HTR-8/SVneo (cell line): ENCODE data around the gene SLC24A4.
"Not testable (repeated sequence)": the region's sequence is repeated elsewhere in the genome, so short reads cannot be mapped to it uniquely, and the experiment has no call there.

Source experiments
- DNase-seq: peaks from one replicate; pipeline ENCODE4 v3.0.0; 2011; ENCODE audit warnings: low spot score, mixed read lengths; ENCODE audit not compliant: insufficient read length
- FAIRE-seq: peaks from 2 replicates; lab custom pipeline; 2011; peaks lifted over from hg19 to GRCh38; lab: Jason Lieb, UNC

The SLC24A4 gene

GRCh38 chr14:92398888-92399636 lies 76.1 kb downstream of the SLC24A4 start:
- FAIRE-seq: no peak
- DNase-seq: no peak

DNA sequence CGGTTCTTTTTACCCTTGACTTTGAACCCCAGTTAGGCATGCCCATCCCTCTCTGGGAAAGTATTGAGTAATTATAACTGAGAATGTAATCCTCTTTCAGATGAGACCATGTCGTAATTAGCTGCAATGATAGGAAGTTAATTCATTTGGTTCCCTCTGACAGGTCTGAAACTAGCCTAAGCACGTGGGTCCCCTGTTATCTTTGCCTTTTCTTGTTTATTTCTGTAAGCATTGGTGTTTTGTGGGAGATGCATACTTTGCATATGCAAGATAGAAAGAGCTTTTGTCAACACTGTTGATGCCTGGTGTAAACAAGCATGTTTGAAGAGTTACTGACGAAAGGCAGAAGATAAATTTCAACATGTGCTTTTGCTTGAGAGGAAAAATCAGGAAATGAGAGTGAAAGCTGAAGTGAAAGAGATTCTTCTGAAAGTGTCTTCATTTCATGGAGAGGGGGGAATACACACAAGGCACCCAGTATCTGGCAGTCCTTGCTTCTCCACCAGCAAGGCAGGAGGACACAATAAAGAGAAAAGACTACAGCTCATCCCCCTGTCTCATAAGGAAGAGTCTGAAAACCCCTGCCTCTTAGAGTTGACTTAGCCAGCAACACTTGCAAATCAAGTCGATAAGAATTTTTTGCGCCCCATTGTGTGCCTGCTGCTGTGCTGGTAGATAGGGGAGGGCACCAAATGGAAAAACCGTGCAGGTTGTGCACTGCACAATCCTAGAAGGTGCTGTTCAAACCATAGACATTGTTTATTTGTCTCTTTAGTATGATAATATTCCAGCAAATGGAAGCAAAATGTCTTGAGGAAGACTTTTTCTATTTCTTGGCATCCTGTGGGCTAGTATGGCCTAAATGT lies 77.8 kb downstream of the SLC24A4 start:
- DNase-seq (no peak), FAIRE-seq (no peak)

DNA sequence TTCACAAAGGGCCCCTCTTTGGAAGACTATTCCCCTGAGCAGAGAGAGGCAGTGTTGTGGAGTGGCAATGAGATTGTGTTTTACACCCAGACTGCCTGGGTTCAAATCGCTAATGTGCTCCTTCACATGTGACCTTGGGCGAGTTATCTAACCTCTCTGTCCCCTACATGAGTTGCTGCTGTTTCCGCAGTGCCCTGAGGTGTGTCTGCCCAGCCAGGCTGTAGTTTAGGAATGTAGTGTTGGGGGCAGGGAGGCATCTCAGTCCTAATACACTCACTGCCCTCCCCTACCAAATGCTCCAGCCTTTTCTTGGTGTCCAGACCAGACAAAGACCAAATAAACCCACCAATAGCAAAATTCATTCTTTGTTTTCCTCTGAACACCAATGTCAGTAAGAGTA lies 78.6 kb downstream of the SLC24A4 start:
- no peak for DNase-seq
- FAIRE-seq: peak; percentile 33

DNA sequence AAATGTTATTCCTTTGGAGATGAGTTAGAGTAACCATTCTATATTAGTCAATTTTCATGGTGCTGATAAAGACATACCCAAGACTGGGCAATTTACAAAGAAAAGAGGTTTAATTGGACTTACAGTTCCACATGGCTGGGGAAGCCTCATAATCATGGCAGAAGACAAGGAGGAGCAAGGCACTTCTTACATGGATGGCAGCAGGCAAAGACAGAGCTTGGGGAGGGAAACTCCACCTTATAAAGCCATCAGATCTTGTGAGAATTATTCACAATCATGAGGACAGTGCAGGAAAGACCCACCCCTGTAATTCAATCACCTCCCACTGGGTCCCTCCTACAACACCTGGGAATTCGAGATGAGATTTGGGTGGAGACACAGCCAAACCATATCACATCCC lies 79.5 kb downstream of the SLC24A4 start:
- not testable (repeated sequence) for DNase-seq, FAIRE-seq

GRCh38 chr14:92404018-92404417 lies 81.1 kb downstream of the SLC24A4 start:
- FAIRE-seq (no peak), DNase-seq (no peak)

- DNase-seq (no peak), FAIRE-seq (no peak)
These were observed 81.5 kb downstream of the SLC24A4 start for GRCh38 chr14:92404421-92404820.

GRCh38 chr14:92404938-92405337 lies 82.0 kb downstream of the SLC24A4 start:
- FAIRE-seq (no peak), DNase-seq (no peak)

GRCh38 chr14:92407410-92407809 lies 84.4 kb downstream of the SLC24A4 start:
- FAIRE-seq (no peak), DNase-seq (no peak)

- DNase-seq (no peak), FAIRE-seq (no peak)
These were observed 86.1 kb downstream of the SLC24A4 start for GRCh38 chr14:92409043-92409442.

DNA sequence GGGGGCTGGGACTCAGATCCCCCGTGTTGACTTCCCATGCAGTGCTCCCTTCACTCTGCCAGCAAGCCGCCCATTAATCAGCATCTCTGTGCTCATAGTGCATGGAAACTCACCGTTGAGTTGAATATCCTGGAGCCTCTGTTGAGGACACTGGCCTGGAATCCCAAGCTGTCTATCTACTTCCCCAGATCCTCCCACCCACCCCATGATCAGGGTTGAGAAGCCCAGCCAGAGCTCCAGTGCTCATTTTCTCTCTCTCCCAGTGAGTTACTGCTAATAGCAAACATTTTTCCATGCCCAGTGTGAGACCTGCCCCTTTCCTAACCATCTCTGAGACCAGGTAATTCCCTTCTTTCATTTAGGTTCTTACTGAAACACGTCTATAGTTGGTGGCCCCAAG lies 88.2 kb downstream of the SLC24A4 start:
- DNase-seq (no peak), FAIRE-seq (no peak)

- FAIRE-seq: no peak
- no peak for DNase-seq
These were observed 89.0 kb downstream of the SLC24A4 start for GRCh38 chr14:92411941-92412340.

- no peak for FAIRE-seq
- DNase-seq: no peak
These were observed 89.9 kb downstream of the SLC24A4 start for GRCh38 chr14:92412912-92413311.

- FAIRE-seq: no peak
These were observed 90.4 kb downstream of the SLC24A4 start for GRCh38 chr14:92413379-92413778.

DNA sequence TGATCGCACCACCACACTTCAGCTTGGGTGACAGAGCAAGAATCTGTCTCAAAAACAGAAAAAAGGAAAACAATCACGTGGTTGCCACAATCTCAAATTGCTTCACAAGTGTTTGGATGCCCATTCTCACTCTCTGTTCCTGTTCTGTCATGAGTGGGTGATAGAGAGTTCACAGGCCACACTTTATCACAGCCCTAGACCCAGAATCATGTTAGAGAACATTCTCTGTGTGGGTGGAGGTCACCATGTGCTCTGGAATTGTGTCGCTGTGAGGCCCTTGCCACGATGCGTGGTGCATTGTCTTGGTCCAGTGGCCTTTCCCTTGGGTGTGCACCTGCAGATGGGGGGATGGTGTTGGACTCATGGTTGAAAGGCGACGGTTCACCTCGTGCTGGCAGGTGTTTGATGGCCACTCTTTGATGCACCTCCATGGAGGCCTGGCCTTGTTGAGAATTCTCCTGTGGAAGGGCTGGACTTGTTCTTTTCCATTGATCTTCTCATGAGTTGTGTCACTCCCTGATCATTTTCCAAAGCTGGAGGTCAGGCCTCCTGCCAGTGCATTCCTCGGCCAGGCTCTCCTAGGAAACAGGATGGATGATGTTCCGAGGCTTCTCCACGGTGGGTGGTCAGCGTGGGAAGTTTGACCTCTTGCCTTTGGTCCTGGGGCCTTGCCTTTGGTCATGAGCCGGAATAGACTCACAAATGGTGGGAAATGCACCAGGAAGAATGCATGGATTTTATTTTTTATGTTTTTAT lies 91.9 kb downstream of the SLC24A4 start:
- FAIRE-seq (no peak), DNase-seq (no peak)

More at GRCh38 chr14:92413379-92413778, 90.4 kb downstream of the SLC24A4 start:
- no peak for DNase-seq

DNA sequence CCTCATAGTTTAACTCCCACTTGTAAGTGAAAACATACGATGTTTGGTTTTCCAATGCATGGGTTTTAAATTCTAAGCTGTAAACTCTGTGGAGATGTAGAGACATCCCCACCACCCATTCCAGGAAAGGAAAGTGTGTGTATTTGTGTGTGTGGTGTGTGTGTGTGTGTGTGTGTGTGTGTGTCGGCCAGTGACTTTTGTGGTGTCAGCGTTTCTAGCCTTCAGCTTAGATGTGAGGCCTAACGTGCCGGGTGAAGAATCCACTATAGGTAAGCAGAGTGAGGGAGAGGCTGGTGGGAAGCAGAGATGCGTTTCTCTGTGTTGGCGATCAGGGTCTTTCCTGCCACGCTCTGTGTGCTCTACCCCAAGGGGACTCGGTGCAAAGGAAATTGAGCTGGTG lies 93.0 kb downstream of the SLC24A4 start:
- DNase-seq (no peak), FAIRE-seq (no peak)

GRCh38 chr14:92416544-92416943 lies 93.6 kb downstream of the SLC24A4 start:
- DNase-seq: no peak
- no peak for FAIRE-seq

- DNase-seq (no peak), FAIRE-seq (no peak)
These were observed 94.8 kb downstream of the SLC24A4 start for GRCh38 chr14:92417759-92418158.

- no peak for DNase-seq
- FAIRE-seq: no peak
These were observed 98.8 kb downstream of the SLC24A4 start for GRCh38 chr14:92421751-92422150.

- DNase-seq (no peak), FAIRE-seq (no peak)
These were observed 102.1 kb downstream of the SLC24A4 start for GRCh38 chr14:92425101-92425500.

- no peak for FAIRE-seq
- no peak for DNase-seq
These were observed 103.3 kb downstream of the SLC24A4 start for GRCh38 chr14:92426237-92426636.

GRCh38 chr14:92427096-92427495 lies 104.1 kb downstream of the SLC24A4 start:
- DNase-seq (no peak), FAIRE-seq (no peak)
